ENCODE measurements around the gene PEX11B. TPM values are rescaled to one million over a fixed set of nuclear protein-coding genes. Genes with fewer than 3 reads are reported as not detected.

The PEX11B gene
- total RNA-seq, 1 donor from 2014 or later: 19.1 TPM

DNA sequence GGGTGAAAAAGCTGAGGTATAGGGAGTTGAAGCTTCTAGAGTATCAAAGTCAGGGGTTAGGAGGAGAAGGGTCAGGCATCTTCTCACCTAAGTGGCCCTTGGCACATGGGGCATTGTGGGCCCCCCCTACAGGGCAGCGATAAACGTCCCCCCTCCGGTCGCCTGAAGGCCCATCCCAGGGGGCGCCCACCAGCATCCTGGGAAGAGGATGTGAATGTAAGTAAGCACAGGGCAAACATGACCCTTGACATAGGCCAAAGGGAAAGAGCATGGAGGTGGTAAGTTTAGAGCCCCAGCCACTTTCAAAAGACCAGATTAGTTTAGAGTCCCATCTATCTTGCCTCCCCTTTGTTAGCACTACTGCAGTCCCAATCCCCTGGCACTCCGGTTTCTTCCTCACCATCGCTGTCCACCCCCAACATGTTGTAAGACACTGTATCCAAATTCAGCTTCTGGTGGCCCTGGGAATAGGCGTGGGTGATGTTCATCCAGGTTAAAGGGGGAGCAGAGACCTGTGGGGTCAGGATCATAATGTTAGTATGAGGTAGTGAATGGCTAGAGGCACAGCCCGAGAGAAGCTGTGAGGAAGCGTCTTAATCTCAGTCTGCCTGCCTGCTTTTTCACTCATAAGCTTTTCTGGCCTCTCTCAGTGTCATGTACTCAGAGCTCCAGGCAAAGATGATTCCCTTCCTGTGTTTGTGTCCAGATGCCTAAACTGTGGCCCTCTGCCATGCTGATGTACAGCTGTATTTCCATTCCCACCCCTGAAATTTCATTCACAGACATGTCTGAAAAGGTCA, 11.4 kb downstream of the PEX11B start:
- no peak for DNase-seq

- DNase-seq: no peak
These were observed 17.1 kb downstream of the PEX11B start for GRCh38 chr1:145901312-145902021.

DNA sequence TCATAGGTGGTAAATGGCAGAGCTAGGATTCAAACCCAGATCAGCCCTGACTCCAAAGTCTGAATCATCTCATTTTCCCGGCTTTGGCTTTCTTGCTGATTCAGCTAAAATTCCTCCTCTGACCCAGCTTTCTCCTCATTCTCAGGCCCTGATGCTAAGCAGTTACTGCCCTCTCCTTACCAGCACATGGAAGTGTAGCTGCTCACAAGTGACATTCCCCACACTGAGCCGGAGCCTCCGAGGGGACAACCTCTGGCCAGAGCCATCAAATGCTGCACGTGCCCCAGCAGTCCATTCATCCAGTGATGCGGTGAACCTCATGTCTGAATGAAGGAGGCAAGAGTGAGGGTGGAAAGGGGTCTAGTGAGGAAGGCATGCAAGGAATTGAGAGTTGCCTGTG, 19.8 kb downstream of the PEX11B start:
- no peak for DNase-seq

DNA sequence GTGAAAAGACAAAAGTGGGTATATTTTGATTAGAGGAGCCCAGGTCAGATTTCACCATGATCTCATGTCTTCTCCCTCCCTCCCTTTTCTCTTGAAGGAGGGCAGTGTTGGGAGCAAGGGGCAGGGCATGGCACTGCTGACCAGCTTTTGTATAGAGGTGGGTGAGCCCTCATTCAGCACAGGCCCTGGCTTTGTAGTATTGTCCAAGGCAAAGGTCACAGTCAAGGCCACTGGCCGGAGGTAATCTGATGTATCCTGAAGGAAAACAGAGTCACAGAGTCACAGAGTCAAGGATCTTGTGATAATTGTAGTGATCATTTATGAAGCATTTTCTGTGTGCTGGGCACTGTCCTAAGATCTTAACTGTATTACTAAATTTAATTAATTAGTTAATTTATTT, 20.5 kb downstream of the PEX11B start:
- no peak for DNase-seq

DNA sequence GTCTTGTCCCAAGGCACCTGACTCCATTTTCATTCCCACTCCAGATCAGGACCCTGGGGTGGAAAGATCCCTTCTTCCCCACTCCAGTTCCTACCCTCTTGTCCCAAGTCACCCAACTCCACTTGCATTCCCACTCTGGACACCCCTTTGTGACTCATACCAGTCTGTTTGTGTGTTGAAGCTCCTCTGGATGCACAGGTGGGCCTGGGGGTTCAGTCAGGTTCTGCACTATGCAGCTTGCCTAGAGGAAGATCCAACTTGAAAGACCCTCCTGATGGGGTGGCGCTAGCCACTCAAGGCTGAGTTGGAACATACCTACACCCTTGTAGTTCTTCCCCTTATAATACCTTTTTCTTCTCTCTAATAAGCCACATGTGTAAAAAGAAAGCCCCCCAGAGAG, 23.0 kb downstream of the PEX11B start:
- no peak for DNase-seq

- no peak for DNase-seq
These were observed 25.0 kb downstream of the PEX11B start for GRCh38 chr1:145893306-145894055.

- DNase-seq: no peak
These were observed 25.9 kb downstream of the PEX11B start for GRCh38 chr1:145892486-145893087.

GRCh38 chr1:145891587-145892485, 26.7 kb downstream of the PEX11B start:
- peak; percentile 94 for DNase-seq

- DNase-seq: no peak
These were observed 27.4 kb downstream of the PEX11B start for GRCh38 chr1:145891143-145891542.

- DNase-seq: no peak
These were observed 28.8 kb downstream of the PEX11B start for GRCh38 chr1:145889722-145890121.

GRCh38 chr1:145887631-145888030, 30.9 kb downstream of the PEX11B start:
- DNase-seq: no peak

GRCh38 chr1:145886816-145887215, 31.7 kb downstream of the PEX11B start:
- DNase-seq: no peak

DNA sequence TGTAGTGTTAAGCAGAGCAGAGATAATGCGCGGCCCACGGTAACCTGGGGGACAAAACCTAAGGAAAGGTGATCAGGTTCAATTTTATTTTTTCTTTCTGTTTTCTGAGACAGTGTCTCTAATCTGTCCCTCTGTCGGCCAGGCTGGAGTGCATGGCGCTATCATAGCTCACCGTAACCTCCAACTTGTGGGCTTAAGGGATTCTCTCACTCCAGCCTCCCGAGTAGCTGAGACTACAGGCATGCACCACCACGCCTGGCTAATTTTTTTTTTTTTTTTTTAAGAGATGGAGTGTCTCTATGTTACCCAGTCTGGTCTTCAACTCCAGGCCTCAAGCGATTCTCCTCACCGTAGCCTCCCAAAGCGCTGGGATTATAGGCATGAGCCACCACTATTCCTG, 32.1 kb downstream of the PEX11B start:
- no peak for DNase-seq

DNA sequence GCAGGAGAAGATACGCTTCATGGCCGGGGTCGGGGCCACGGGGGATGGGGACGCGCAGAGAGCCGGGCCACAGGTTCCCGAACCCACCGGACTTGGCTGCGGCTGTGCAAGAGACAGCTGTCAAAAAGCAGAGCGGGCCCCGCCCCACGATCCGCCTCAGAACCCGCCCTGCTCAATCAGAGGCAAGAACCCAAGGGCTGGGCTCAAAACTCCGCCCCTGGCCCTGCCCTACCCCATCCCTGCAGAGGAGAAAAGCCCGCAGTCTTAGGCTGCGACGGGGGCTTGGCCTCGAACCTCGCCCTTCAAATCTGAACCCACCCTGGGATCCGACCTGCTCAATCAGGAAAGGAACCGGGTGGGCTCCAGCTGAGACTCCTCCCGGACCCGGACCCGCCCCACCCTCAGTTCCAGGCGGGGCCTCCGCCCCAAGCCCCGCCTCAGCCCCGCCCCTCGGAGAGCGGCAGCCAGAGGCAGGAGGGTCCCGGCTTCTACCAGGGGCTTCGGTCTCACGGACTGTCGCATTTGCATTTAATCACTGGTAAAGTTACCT, 32.7 kb downstream of the PEX11B start, which contains the start of gene ANKRD35:
TSS of gene ANKRD35 (minus strand) at position 129 of the 550 bp plus-strand sequence. CDS start at position 21, 108 bp downstream.
- peak; percentile 54 for DNase-seq

DNA sequence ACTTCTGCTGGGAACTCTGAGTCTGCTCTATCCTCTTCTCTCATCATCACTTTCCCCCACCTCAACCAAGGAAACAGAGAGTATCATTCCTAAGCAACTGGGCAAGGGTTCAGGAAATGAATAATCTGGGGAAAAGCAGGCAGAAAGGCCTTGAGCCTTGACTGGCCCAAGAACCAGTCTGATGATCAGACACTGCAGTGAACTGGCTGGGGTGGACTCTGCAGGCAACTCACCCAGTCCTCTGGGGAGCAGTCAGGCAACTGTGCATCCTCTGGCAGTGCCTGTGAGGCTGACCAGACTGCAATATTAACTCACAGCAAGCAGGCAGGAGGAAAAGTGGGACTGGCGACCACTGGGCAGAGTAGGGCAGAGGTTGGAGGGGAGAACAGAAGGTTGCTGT, 33.8 kb downstream of the PEX11B start:
- no peak for DNase-seq

DNA sequence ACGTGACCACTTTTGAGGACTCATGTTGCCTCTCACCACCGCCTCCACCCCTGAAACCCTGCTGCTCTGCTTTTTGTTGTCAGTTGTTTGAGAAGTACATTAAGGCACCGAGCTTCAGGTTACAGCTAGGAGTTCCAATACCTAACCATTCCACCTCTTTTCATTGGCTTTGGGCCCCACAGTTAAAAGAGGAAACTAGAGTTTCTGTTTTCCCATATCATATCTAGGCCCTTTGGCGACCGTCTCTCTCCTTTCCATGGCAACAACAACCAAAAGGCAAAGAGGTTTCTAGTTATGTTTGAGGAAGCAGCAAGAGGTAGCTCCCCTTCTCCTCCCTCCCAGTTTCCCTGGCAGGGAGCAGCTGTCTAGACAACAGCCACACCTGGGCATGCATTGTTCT, 38.7 kb downstream of the PEX11B start:
- no peak for DNase-seq

DNA sequence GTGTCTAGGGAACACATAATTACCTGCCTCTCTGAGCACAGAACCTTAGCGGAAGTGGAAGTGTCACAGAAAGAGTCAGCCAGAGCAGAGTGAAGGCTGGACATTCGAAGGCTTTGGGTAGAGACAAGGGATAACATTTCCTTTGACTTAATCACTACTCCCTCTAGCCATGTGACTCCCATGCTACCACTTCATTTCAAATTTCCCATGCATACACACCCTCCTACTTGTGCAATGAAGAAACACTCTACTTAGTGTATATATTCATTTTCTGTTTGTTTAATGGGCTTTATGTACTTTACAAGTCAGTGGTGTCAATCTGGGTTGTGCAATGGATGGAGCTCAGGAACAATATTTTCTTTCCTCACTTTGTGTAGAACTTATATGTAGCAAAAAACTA, 39.8 kb downstream of the PEX11B start:
- DNase-seq: no peak

GRCh38 chr1:145877923-145878486, 40.5 kb downstream of the PEX11B start:
- DNase-seq: no peak

DNA sequence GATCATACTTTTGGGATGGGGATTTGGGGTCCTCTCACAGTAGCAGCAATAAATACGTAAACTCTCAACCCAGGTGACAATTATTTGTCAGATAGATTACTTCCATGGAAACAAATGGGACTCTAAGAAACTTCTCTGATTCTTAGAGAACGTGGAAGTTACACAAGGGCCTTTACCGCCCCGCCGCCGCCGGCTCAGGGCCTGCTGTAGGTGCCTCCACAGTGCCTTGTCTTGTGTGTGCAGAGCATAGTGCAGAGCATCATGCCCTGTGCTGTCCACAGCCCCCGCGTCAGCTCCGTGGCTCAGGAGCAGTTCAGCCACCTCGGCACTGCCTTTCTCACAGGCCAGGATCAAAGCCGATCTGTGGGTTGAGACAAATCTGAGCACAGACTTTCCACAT, 43.9 kb downstream of the PEX11B start:
- DNase-seq: no peak

DNA sequence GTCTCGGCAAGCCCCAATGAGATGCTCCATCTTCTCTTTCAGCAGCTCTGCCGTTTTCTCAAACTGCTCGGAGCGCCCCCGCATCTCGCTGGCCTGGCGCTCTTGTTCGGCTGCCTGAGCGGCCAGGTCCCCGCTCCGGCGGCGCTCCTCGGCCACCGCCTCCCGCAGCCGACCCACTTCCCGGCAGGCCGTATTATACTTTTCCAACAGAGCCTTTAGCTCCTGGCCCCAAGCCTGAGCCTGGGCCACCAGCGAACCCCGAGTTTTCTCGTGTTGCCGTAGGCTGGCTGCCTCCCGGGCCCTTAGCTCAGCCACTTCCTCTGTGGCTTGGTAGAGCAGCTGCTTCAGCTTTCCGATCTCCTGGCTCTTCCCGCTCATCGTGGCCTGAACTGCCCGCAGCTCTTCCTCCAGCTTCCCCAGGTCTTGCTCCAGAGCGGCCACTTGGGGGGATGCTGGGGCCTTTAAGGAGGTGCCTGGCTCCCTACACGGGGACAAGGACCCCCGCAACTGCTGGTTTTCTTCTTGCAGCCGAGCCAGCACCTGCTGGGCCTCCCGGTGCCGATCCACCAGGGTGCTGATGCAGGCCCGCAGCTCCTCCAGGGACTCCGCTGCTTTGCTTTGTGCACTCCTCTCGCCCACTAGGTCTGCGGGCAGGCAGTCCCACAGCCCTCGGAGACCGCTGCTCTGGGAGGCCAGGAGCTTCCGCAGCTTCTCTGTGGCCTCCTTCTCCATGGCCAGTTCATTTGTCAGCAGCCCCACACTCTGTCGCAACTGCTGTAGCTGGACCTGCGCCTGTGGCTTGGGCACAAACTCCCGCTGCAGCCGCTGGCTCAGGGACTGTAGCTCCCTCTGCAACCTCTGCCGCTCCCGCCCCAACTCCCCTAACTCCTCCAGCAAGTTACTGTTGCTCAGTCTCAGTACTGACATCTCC, 46.3 kb downstream of the PEX11B start:
- no peak for DNase-seq

All from skin of body (tissue), 2 donors.